Astrocyte (in vitro differentiated cells and primary cell): ENCODE results near the gene PRSS1.

Experiments
- CTCF ChIP-seq: IDR thresholded peaks from 2 replicates; pipeline ENCODE4 v1.5.1; 2011; ENCODE audit warnings: low read depth, mild to moderate bottlenecking, inconsistent platforms, low read length, moderate library complexity; ENCODE audit not compliant: insufficient read depth
- EZH2 ChIP-seq: IDR thresholded peaks from 2 replicates; pipeline ENCODE4 v1.6.1; 2012; ENCODE audit warnings: mild to moderate bottlenecking, low read length, inconsistent platforms; ENCODE audit not compliant: insufficient read depth

GRCh38 chr7:142774826-142775225 lies 25.6 kb downstream of the PRSS1 start:
- TF ChIP-seq CTCF (no peak), EZH2 (no peak)
